Right lobe of liver (tissue), 6 donors: Measurements from ENCODE around the gene EED. TPM values are rescaled to one million over a fixed set of nuclear protein-coding genes. Genes with fewer than 3 reads are reported as not detected.
"Not testable (repeated sequence)": the region's sequence is repeated elsewhere in the genome, so short reads cannot be mapped to it uniquely, and the experiment has no call there.

Experiments
- ATAC-seq, 4 donors: fragments of 200-7000 bp; cut with Tn5 transposase; one replicate each; pipeline ENCODE4 v1.9.1; 2020; ENCODE audit warnings: mild to moderate bottlenecking in 4 of 4, moderate library complexity in 4 of 4
- DNase-seq, 3 donors: peaks; one replicate each; pipeline ENCODE4 v3.0.0-alpha.2; 2020
- H3K27ac ChIP-seq, 3 donors: fragments of 200-600 bp; one replicate each; pipeline ENCODE4 v1.8.0; 2022
- H3K27me3 ChIP-seq, 2 donors: fragments of 200-600 bp; one replicate each; pipeline ENCODE4 v1.8.0; 2022
- H3K36me3 ChIP-seq, 4 donors: fragments of 200-600 bp; sonication (generic) in 1 of 4; one replicate each; pipeline versions ENCODE4 v1.5.1 to v1.8.0; 2017 to 2022; ENCODE audit warnings: control low read depth in 1 of 4
- H3K4me1 ChIP-seq, 4 donors: fragments of 200-600 bp; sonication (generic) in 1 of 4; one replicate each; pipeline versions ENCODE4 v1.5.1 to v1.8.0; 2017 to 2022; ENCODE audit warnings: control low read depth in 1 of 4
- H3K4me3 ChIP-seq, 3 donors: fragments of 200-600 bp; one replicate each; pipeline ENCODE4 v1.8.0; 2022
- H3K9me3 ChIP-seq, 4 donors: fragments of 200-600 bp; sonication (generic) in 1 of 4; one replicate each; pipeline versions ENCODE4 v1.5.1 to v1.8.0; 2017 to 2022; ENCODE audit warnings: control low read depth in 1 of 4
- CTCF ChIP-seq, 4 donors: fragments of 200-600 bp in 3 of 4; fragments of 450-650 bp in 1 of 4; IDR thresholded peaks; one replicate each; pipeline versions ENCODE4 v1.5.1 to v1.8.0; 2016 to 2022; ENCODE audit warnings: antibody characterized with exemption in 4 of 4, mild to moderate bottlenecking in 2 of 4
- POLR2A ChIP-seq: fragments of 450-650 bp; IDR thresholded peaks from one replicate; pipeline ENCODE4 v1.6.1; 2017; ENCODE audit warnings: antibody characterized with exemption, mild to moderate bottlenecking
- WGBS: methylation state at CpG from one replicate; pipeline ENCODE4 v1.1.6; 2018; ENCODE audit warnings: low coverage, low lambda C conversion rate; ENCODE audit not compliant: insufficient coverage; ENCODE audit errors: missing lambda C conversion rate; 5-methylcytosine and 5-hydroxymethylcytosine counted together
- intact Hi-C, 2 donors: fragments of 100-400 bp; cut with DNase I; formaldehyde crosslinking; loops; one replicate each; pipeline versions ENCODE4 v1.11.2 to v1.14.1; 2022
- total RNA-seq, 6 experiments: library from RNA; depleted of rRNA in 2 of 6; stranded (reverse); fragments of >200 nt in 2 of 6; fragmentation: NEBNext Ultra II Directional in 3 of 6; extraction: Animal tissue kit (Norgen Biotek cat#: 25700) in 3 of 6; gene quantifications; one replicate each; pipeline versions ENCODE4 v1.1.0 to v1.2.4, GENCODE V29; 2016 to 2023
- donor health status: DM: no; HTN: yes; CAD: no.
- donor health status: DM: no; HTN: no; CAD: no.
- donor health status: DM: no; HTN: no; CAD: no.
- donor health status: DM: no; HTN: yes; CAD: no.
- donor health status: DM: no; HTN: yes; CAD: no.

EED gene
- total RNA-seq, 6 experiments from 2014 or later, result 6.7 to 10.4 (median 8.9) TPM

- peaks cover 0 to 21% (median 3%) of the 10 kb centered on the region in 4 donors for H3K36me3 ChIP-seq
- intact Hi-C loops, result no loop called here
- H3K4me3 ChIP-seq, result no peak overlapping the region
- TF ChIP-seq CTCF (IDR thresholded peaks at IDR 0.05), result no peak
- no peak for TF ChIP-seq POLR2A
- H3K27ac ChIP-seq, result no peak overlapping the region
- H3K4me1 ChIP-seq, result no peaks in the 10 kb centered on the region
- DNase-seq, result no peak
- no peaks in the 10 kb centered on the region for H3K27me3 ChIP-seq
- H3K9me3 ChIP-seq, result no peaks in the 10 kb centered on the region
- 92% methylated on average over 3 of the region's 3 CpGs for WGBS
- ATAC-seq, result no peak
Measured at GRCh38 chr11:86279747-86280146, 35.2 kb downstream of the EED start.

- no peaks in the 10 kb centered on the region for H3K27me3 ChIP-seq
- ATAC-seq, result no peak
- intact Hi-C loops, result no loop called here
- peaks cover 0 to 12% (median 0%) of the 10 kb centered on the region in 4 donors for H3K4me1 ChIP-seq
- H3K4me3 ChIP-seq, result no peak overlapping the region
- H3K9me3 ChIP-seq, result no peaks in the 10 kb centered on the region
- no peak for DNase-seq
- WGBS, result 93% methylated on average over 2 of the region's 2 CpGs
- TF ChIP-seq POLR2A (no peak), CTCF (IDR thresholded peaks at IDR 0.05) (no peak)
- H3K27ac ChIP-seq, result no peak overlapping the region
- no peaks in the 10 kb centered on the region for H3K36me3 ChIP-seq
Measured at GRCh38 chr11:86287468-86287796, 42.9 kb downstream of the EED start.

GRCh38 chr11:86288776-86289507 lies 44.4 kb downstream of the EED start:
- 98% methylated on average over 6 of the region's 7 CpGs for WGBS
- ATAC-seq, result no peak
- H3K36me3 ChIP-seq, result no peaks in the 10 kb centered on the region
- H3K27ac ChIP-seq, result no peak overlapping the region
- H3K4me1 ChIP-seq, result peaks cover 0 to 12% (median 0%) of the 10 kb centered on the region in 4 donors
- H3K9me3 ChIP-seq, result no peaks in the 10 kb centered on the region
- intact Hi-C loops, result no loop called here
- DNase-seq, result no peak
- H3K4me3 ChIP-seq, result no peak overlapping the region
- TF ChIP-seq POLR2A, result no peak
- no peak for TF ChIP-seq CTCF (IDR thresholded peaks at IDR 0.05)
- no peaks in the 10 kb centered on the region for H3K27me3 ChIP-seq

GRCh38 chr11:86289508-86290280 lies 45.1 kb downstream of the EED start:
- DNase-seq, intact Hi-C loops, H3K27me3 ChIP-seq, H3K36me3 ChIP-seq, H3K4me3 ChIP-seq, ATAC-seq, H3K9me3 ChIP-seq, H3K27ac ChIP-seq: not testable (repeated sequence)
- WGBS, result 96% methylated on average over 9 of the region's 9 CpGs
- H3K4me1 ChIP-seq, result peaks cover 0 to 12% (median 0%) of the 10 kb centered on the region in 4 donors
